Fibroblast of lung (primary cell): Measurements from ENCODE around the gene GRM8.

Experiments used
- EZH2 ChIP-seq: IDR thresholded peaks from 2 replicates; pipeline ENCODE4 v1.5.1; 2012; ENCODE audit warnings: low read length, control low read depth, mild to moderate bottlenecking; ENCODE audit errors: missing control alignments
- TF ChIP-seq, protein P1 (sequence below), 2 donors: IDR thresholded peaks in 1 of 2; conservative IDR thresholded peaks in 1 of 2; 1 replicate in 1 of 2; 2 replicates in 1 of 2; pipeline ENCODE4 v1.5.1; 2011 to 2012; ENCODE audit warnings: low read length in 2 of 2, control low read depth in 1 of 2, inconsistent platforms in 1 of 2, low read depth in 1 of 2, mild to moderate bottlenecking in 1 of 2

DNA sequence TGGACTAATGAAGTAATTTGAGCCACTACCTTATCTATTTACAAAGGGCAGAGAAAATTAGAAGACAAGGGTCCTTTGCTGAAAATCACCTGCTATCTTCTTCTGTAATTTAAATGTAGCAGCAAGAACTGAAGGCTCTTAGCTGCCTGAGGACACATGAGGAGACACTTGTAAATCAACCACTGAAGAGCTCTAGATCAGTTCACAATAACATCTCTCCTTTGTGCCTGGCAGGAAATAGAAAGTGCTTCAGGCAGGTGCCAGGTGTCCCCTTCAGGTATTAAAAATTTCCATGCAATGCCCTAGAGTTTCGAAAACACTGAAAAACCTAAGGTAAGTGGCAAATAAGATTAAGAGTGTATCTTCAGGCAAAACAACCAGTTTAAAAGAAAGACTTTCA, 474.6 kb downstream of the GRM8 start:
- TF ChIP-seq, protein P1, sequence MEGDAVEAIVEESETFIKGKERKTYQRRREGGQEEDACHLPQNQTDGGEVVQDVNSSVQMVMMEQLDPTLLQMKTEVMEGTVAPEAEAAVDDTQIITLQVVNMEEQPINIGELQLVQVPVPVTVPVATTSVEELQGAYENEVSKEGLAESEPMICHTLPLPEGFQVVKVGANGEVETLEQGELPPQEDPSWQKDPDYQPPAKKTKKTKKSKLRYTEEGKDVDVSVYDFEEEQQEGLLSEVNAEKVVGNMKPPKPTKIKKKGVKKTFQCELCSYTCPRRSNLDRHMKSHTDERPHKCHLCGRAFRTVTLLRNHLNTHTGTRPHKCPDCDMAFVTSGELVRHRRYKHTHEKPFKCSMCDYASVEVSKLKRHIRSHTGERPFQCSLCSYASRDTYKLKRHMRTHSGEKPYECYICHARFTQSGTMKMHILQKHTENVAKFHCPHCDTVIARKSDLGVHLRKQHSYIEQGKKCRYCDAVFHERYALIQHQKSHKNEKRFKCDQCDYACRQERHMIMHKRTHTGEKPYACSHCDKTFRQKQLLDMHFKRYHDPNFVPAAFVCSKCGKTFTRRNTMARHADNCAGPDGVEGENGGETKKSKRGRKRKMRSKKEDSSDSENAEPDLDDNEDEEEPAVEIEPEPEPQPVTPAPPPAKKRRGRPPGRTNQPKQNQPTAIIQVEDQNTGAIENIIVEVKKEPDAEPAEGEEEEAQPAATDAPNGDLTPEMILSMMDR (conservative IDR thresholded peaks at IDR 0.05 in 1 of 2, IDR thresholded peaks at IDR 0.05 in 1 of 2; ENCODE audit: low read depth in 1 of 2, low read length in 2 of 2) = no peak
- TF ChIP-seq EZH2 = no peak
